ENCODE results near the gene ADARB2.

DNA sequence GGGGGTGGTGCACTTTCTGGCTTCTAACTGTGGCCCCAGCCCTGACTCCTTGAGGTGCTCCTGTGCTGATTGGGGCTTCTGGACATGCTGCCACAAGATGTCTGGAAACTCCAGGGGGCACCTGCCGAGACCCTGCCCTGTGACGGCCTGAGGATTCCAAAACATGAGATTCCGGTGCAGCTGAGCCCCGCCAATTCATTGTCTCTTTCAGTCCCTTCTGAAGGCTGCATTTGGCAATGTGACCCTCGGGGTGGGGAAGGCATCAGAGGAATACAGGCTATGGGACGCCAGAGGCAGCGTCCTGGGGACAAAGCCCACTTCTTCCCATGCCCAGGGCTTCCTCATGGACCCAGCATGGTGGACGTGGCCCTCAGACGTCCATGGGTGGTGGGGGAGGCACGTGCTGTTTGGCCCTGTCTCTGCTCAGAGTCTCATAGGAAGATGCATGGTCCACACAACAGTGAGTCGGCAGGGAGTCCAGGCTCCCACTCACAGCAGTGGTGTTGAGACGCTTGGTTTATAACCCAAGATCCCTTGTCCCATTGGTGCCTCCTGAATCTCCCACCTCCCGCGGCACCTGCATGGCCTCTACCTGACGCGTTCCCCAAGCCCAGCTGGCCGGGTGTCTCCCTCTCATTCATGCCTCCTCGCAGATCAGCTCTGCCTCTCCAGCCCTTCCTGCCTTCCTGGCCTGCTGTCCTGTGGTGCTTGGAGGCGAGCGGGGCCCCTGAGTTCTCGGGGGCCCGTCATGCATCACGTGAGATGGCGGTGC lies 551.2 kb downstream of the ADARB2 start:
- TF ChIP-seq, protein P1, sequence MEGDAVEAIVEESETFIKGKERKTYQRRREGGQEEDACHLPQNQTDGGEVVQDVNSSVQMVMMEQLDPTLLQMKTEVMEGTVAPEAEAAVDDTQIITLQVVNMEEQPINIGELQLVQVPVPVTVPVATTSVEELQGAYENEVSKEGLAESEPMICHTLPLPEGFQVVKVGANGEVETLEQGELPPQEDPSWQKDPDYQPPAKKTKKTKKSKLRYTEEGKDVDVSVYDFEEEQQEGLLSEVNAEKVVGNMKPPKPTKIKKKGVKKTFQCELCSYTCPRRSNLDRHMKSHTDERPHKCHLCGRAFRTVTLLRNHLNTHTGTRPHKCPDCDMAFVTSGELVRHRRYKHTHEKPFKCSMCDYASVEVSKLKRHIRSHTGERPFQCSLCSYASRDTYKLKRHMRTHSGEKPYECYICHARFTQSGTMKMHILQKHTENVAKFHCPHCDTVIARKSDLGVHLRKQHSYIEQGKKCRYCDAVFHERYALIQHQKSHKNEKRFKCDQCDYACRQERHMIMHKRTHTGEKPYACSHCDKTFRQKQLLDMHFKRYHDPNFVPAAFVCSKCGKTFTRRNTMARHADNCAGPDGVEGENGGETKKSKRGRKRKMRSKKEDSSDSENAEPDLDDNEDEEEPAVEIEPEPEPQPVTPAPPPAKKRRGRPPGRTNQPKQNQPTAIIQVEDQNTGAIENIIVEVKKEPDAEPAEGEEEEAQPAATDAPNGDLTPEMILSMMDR (IDR thresholded peaks at IDR 0.05), result no peak
- TF ChIP-seq, protein P2, sequence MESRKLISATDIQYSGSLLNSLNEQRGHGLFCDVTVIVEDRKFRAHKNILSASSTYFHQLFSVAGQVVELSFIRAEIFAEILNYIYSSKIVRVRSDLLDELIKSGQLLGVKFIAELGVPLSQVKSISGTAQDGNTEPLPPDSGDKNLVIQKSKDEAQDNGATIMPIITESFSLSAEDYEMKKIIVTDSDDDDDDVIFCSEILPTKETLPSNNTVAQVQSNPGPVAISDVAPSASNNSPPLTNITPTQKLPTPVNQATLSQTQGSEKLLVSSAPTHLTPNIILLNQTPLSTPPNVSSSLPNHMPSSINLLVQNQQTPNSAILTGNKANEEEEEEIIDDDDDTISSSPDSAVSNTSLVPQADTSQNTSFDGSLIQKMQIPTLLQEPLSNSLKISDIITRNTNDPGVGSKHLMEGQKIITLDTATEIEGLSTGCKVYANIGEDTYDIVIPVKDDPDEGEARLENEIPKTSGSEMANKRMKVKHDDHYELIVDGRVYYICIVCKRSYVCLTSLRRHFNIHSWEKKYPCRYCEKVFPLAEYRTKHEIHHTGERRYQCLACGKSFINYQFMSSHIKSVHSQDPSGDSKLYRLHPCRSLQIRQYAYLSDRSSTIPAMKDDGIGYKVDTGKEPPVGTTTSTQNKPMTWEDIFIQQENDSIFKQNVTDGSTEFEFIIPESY (IDR thresholded peaks at IDR 0.05; ENCODE audit: borderline replicate concordance, low read depth), result no peak
- TF ChIP-seq, protein P3, sequence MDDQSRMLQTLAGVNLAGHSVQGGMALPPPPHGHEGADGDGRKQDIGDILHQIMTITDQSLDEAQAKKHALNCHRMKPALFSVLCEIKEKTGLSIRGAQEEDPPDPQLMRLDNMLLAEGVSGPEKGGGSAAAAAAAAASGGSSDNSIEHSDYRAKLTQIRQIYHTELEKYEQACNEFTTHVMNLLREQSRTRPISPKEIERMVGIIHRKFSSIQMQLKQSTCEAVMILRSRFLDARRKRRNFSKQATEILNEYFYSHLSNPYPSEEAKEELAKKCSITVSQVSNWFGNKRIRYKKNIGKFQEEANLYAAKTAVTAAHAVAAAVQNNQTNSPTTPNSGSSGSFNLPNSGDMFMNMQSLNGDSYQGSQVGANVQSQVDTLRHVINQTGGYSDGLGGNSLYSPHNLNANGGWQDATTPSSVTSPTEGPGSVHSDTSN (IDR thresholded peaks at IDR 0.05), result no peak
- TF ChIP-seq ELF1 (IDR thresholded peaks at IDR 0.05), result no peak
- TF ChIP-seq, protein P4, sequence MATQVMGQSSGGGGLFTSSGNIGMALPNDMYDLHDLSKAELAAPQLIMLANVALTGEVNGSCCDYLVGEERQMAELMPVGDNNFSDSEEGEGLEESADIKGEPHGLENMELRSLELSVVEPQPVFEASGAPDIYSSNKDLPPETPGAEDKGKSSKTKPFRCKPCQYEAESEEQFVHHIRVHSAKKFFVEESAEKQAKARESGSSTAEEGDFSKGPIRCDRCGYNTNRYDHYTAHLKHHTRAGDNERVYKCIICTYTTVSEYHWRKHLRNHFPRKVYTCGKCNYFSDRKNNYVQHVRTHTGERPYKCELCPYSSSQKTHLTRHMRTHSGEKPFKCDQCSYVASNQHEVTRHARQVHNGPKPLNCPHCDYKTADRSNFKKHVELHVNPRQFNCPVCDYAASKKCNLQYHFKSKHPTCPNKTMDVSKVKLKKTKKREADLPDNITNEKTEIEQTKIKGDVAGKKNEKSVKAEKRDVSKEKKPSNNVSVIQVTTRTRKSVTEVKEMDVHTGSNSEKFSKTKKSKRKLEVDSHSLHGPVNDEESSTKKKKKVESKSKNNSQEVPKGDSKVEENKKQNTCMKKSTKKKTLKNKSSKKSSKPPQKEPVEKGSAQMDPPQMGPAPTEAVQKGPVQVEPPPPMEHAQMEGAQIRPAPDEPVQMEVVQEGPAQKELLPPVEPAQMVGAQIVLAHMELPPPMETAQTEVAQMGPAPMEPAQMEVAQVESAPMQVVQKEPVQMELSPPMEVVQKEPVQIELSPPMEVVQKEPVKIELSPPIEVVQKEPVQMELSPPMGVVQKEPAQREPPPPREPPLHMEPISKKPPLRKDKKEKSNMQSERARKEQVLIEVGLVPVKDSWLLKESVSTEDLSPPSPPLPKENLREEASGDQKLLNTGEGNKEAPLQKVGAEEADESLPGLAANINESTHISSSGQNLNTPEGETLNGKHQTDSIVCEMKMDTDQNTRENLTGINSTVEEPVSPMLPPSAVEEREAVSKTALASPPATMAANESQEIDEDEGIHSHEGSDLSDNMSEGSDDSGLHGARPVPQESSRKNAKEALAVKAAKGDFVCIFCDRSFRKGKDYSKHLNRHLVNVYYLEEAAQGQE (IDR thresholded peaks at IDR 0.05; ENCODE audit: low read depth, low read length), result no peak
- TF ChIP-seq NFIC (IDR thresholded peaks at IDR 0.05; ENCODE audit: borderline replicate concordance), result no peak
